Choroid plexus epithelial cell (primary cell): ENCODE measurements around the gene KIFAP3.

Experiments used
- DNase-seq: peaks from one replicate; pipeline ENCODE4 v3.0.0-alpha.2; 2010; ENCODE audit warnings: low read depth
- H3K4me3 ChIP-seq: 2 replicates; pipeline ENCODE4 v1.5.1; 2011; ENCODE audit warnings: low read depth, mild to moderate bottlenecking, control low read depth, low read length, moderate library complexity
- TF ChIP-seq, protein P1 (sequence below): conservative IDR thresholded peaks from 2 replicates; pipeline ENCODE4 v1.5.1; 2011; ENCODE audit warnings: low read depth, mild to moderate bottlenecking, control low read depth, inconsistent platforms, low read length, moderate library complexity

Gene KIFAP3

DNA sequence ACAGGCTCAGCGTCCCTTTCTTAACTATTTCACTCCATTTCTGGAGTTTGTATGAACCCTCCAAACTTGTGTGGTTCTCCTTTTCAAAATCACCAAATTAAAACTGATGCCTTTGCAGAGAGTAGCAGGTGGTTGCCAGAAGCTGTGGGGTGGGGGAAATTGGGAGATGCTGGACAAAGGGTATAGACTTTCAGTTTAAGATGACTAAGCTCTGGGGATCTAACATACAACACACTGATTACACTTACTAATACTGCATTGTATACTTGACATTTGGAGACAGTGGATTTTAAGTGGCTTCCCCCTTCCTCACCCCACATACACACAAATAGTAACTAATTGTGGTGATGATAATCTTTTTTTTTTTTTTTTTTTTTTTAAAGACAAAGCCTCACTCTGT lies 169.7 kb downstream of the KIFAP3 start:
- TF ChIP-seq, protein P1, sequence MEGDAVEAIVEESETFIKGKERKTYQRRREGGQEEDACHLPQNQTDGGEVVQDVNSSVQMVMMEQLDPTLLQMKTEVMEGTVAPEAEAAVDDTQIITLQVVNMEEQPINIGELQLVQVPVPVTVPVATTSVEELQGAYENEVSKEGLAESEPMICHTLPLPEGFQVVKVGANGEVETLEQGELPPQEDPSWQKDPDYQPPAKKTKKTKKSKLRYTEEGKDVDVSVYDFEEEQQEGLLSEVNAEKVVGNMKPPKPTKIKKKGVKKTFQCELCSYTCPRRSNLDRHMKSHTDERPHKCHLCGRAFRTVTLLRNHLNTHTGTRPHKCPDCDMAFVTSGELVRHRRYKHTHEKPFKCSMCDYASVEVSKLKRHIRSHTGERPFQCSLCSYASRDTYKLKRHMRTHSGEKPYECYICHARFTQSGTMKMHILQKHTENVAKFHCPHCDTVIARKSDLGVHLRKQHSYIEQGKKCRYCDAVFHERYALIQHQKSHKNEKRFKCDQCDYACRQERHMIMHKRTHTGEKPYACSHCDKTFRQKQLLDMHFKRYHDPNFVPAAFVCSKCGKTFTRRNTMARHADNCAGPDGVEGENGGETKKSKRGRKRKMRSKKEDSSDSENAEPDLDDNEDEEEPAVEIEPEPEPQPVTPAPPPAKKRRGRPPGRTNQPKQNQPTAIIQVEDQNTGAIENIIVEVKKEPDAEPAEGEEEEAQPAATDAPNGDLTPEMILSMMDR, result no peak
- DNase-seq, result no peak
- no peak overlapping the region for H3K4me3 ChIP-seq

DNA sequence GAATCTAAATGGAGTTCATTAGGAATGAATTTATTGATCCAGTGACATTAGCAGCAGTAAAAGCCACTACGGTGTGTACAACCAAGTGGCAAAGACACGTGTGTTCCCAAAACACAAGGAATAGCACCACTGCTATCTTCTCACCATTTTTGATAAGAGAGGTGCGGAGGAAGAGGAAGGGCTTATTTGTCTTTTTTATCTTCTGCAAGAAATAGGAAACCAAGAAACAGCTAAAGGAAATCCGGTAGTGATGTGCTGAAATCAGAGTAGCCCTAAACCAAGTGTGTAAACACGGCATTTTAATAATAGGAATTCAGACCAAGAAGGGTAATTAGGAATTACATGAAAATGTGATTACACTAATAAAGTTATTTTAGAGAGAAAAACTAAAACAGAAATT lies 171.7 kb downstream of the KIFAP3 start:
- TF ChIP-seq, protein P1, result no peak
- no peak for DNase-seq
- no peak overlapping the region for H3K4me3 ChIP-seq

- TF ChIP-seq, protein P1, result no peak
- H3K4me3 ChIP-seq, result no peak overlapping the region
- DNase-seq, result no peak
These were observed 173.4 kb downstream of the KIFAP3 start for GRCh38 chr1:169901115-169901514.

GRCh38 chr1:169900571-169900970 lies 173.9 kb downstream of the KIFAP3 start:
- H3K4me3 ChIP-seq, result no peak overlapping the region
- TF ChIP-seq, protein P1, result no peak
- DNase-seq, result no peak

DNA sequence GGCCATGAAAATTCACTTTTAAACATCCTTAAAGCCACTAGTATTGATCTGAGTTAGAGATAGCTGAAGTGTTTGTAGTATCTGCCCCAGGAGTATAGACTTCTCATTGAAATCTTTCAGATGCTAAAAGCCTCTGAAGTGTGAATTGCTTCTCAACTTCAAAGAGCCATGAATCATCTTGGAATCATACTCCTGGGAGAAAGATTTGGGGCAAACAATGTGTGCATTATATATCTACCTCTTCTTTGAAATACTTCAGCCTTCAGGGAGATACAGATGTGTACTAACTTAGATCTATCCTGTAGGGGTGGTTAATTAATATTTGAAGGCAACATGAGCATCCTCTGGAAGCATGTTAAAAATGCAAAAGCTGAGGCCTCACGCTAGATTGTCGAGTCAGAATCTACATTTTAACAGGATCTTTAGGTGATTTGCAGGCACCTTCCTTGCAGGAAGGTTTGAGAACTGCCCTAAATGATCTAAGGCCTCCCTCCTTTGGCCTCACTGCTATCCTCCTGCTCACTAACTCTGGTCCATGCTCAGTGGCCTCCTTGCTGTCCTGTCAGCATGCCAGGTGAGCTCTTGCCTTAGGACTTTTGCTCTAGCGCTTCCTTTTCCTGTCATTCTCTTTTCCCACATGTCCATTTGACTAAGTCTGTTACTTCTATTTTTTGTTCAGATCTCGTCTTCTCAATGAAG lies 174.8 kb downstream of the KIFAP3 start:
- TF ChIP-seq, protein P1, result no peak
- H3K4me3 ChIP-seq, result no peak overlapping the region
- DNase-seq, result no peak

DNA sequence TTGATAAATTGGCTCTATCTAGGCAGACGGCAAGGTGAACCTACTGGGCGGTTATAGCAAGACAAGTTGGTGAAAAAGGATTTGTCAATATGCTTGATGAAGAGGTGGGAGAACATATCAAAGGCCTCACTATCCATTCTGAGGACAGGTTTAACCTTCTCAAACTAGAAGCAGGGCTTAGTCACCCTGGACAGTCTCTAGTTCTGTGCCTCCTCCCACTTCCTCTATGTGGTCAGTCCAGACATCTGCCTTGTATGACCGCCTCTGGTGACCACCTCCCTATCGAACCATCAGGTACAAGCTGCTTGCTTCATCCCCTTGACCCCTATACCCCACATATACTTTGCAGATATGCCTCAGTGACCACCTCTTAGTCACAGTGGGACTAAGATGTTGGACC lies 178.5 kb downstream of the KIFAP3 start:
- TF ChIP-seq, protein P1, result no peak
- H3K4me3 ChIP-seq, result no peak overlapping the region
- no peak for DNase-seq
